Jurkat, Clone E6-1 (cell line): ENCODE data around the gene MED22.

Source experiments
- DNase-seq: peaks from one replicate; pipeline ENCODE4 v3.0.0-alpha.2; 2011; ENCODE audit warnings: low read depth, low spot score
- H3K4me3 ChIP-seq: 2 replicates; pipeline ENCODE4 v1.5.1; 2011; ENCODE audit warnings: mild to moderate bottlenecking, low read length, control low read depth, moderate library complexity

Gene MED22

DNA sequence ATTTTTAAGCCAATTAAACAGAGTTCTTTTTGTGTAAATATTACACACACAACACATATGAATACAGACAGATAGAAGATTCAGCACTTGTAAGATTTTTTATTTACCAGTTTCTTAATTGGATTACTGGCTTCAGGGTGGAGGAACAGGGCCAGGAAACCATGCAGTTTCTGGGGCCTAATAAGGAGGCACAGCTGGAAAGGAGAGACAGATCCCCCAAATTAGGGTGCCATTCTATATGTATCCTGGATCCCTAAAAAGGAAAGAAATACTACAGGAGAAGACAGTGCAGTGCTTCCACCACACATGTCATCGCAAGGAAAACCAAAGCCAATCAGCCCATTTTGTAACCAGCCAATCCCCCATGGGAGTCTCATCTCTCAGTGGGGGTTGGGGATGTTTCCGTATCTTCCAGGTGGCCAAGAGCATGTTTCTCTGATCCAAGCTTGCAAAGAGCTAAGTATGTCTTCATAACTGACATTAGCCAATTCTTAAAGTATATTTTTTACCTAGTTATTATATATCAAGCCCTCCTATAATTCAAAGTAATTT lies 57.1 kb downstream of the MED22 start:
- DNase-seq: no peak

More for the DNA sequence above, 57.1 kb downstream of the MED22 start:
- H3K4me3 ChIP-seq: no peak overlapping the region
